Measurements from ENCODE around the gene ROR2.

The ROR2 gene

DNA sequence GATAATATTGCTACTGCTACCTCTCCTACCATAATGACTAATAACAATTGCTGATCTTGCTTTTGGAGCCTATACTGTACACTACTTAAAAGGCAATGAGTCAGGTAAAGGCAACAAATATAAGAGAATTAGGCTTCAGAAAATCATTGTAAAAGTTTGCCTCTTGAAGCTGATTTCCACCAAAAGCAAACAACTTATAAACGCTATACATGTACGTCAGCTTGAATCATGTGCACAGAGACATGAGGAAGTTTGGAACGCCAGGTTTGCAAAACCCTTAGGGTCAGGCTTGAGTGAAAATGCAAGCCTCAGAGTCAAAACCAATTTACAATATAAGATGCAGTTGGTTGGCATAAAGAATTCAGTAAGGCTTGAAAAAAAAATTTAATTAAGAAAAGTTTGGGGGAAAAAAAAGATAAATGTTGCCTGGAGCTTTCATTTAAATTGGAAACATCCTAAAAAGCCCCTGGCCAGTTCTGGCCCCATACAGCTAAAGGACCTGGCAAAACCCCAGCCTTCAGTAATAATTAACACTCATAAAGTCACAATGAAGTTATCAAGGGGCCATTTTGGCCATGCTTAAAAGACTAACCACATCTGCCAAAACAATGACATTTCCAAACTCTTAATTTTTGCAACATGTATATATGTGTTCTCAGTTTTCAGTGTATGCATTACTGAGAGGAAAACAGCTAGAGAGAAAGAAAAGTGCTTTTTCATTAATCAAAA, 345.4 kb downstream of the ROR2 start:
- H3K27ac Mint-ChIP-seq: no peak overlapping the region
- no peak overlapping the region for H3K4me3 Mint-ChIP-seq
- H3K4me1 Mint-ChIP-seq: no peaks in the 10 kb centered on the region
- ATAC-seq (no peak), DNase-seq (no peak)
- no peaks in the 10 kb centered on the region for H3K9me3 Mint-ChIP-seq
- H3K27me3 Mint-ChIP-seq: peaks cover 68% of the 10 kb centered on the region

DNA sequence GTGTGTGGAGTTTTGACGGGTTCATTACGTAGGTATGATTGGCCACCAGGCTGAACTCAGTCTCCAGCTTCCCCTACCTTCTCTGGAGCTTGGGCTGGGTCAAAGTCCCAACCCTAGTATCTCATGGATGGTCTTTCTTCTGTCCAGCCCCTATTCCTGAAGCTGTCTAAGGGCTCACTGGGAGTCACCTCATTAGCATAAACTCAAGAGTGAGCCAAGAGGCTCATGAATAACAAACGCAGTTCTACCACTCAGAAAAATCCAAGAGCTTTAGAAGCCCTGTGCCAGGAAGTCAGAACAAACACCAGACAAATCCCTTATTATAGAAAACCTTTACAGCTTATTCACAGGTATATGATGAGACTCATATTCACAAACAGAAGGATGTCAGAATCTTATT, 346.1 kb downstream of the ROR2 start:
- ATAC-seq (no peak), DNase-seq (no peak)
- H3K27me3 Mint-ChIP-seq: peaks cover 68% of the 10 kb centered on the region
- no peak overlapping the region for H3K4me3 Mint-ChIP-seq
- H3K27ac Mint-ChIP-seq: no peak overlapping the region
- no peaks in the 10 kb centered on the region for H3K9me3 Mint-ChIP-seq
- no peaks in the 10 kb centered on the region for H3K4me1 Mint-ChIP-seq

GRCh38 chr9:91599564-91599963, 350.5 kb downstream of the ROR2 start:
- peaks cover 54% of the 10 kb centered on the region for H3K27me3 Mint-ChIP-seq
- no peak for DNase-seq
- no peak overlapping the region for H3K27ac Mint-ChIP-seq
- no peak overlapping the region for H3K4me3 Mint-ChIP-seq
- H3K4me1 Mint-ChIP-seq: no peaks in the 10 kb centered on the region
- no peak for ATAC-seq
- no peaks in the 10 kb centered on the region for H3K9me3 Mint-ChIP-seq

- H3K9me3 Mint-ChIP-seq: no peaks in the 10 kb centered on the region
- H3K4me1 Mint-ChIP-seq: no peaks in the 10 kb centered on the region
- no peak overlapping the region for H3K27ac Mint-ChIP-seq
- DNase-seq (no peak), ATAC-seq (no peak)
- H3K4me3 Mint-ChIP-seq: no peak overlapping the region
- H3K27me3 Mint-ChIP-seq: peaks cover 16% of the 10 kb centered on the region
Measured at GRCh38 chr9:91591627-91592026, 358.4 kb downstream of the ROR2 start.

DNA sequence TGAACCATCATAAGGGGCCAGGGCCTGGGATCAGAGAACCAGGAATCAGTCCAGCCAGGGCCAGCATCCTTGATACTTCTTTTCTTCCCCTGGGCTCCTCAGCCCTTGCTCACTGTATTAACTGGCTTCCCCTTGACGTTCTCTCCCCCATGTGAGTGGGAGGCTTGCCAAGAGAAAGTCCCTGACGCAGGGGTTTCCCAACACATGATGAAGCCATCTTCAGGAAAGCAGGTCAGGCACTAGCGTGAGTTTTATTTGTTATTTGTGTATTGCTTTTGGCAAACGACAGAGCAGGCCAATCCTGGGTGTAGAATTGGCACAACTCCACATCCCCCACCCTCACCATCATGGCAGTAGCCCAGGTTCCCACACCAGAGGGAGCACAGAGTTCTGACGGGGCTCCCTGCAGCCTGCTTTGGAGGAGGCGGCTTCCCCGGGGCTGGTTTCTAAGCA, 360.9 kb downstream of the ROR2 start:
- Mint-ChIP-seq H3K27ac (no peak overlapping the region), H3K4me1 (no peaks in the 10 kb centered on the region), H3K9me3 (no peaks in the 10 kb centered on the region), H3K4me3 (no peak overlapping the region), H3K27me3 (peaks cover 12% of the 10 kb centered on the region)
- ATAC-seq (no peak), DNase-seq (no peak)

DNA sequence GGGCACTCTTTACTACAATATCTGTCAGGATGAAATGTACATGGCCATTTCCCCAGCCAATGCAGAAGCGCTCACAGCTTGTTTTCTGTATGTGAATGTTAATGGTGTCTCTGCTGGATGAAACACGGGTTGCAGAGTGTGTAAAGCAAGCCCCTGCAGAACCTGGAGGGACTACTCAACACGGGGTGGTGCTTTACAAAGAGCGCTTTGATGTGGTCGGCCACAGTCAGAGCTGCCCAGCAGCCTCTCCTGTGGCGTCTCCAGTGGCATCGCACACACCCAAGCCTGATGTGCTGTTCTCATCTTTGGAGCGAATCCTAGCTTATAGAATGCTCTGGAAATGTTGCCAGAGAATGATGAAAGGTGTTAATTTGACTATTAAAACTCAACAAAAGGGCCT, 363.7 kb downstream of the ROR2 start:
- peaks cover 0 to 5% of the 10 kb centered on the region in 2 donors for H3K9me3 Mint-ChIP-seq
- H3K4me1 Mint-ChIP-seq: no peaks in the 10 kb centered on the region
- H3K4me3 Mint-ChIP-seq: no peak overlapping the region
- no peak for ATAC-seq
- DNase-seq: no peak
- H3K27me3 Mint-ChIP-seq: peaks cover 11% of the 10 kb centered on the region
- H3K27ac Mint-ChIP-seq: no peak overlapping the region

DNA sequence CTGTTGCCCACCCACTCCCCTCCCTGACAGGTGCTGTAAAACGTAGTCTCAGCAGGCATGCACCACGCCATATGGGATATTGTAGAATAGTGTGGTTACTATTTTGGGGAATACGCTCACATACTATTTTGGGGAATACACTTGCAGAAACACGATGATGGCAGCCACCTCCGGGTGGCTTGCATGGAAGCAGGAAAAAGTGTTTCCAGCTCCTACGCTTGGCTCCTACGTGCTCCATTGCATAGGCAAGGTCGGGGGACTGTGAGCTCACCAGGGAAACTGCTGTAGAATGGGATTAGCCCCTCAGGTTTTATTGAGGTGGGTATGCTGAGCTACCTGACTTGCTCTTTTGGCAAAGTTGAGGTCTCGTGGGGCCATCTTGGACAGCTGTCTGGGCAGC, 366.1 kb downstream of the ROR2 start:
- H3K27me3 Mint-ChIP-seq: peaks cover 23% of the 10 kb centered on the region
- H3K9me3 Mint-ChIP-seq: peaks cover 0 to 5% of the 10 kb centered on the region in 2 donors
- H3K4me3 Mint-ChIP-seq: no peak overlapping the region
- DNase-seq: no peak
- H3K27ac Mint-ChIP-seq: no peak overlapping the region
- no peaks in the 10 kb centered on the region for H3K4me1 Mint-ChIP-seq
- ATAC-seq: no peak

- Mint-ChIP-seq H3K4me1 (no peaks in the 10 kb centered on the region), H3K4me3 (no peak overlapping the region), H3K9me3 (peaks cover 0 to 5% of the 10 kb centered on the region in 2 donors), H3K27ac (no peak overlapping the region), H3K27me3 (peaks cover 23% of the 10 kb centered on the region)
- DNase-seq (no peak), ATAC-seq (no peak)
Measured at GRCh38 chr9:91583161-91583875, 366.7 kb downstream of the ROR2 start.

GRCh38 chr9:91582181-91582580, 367.8 kb downstream of the ROR2 start:
- ATAC-seq (no peak), DNase-seq (no peak)
- Mint-ChIP-seq H3K9me3 (peaks cover 0 to 5% of the 10 kb centered on the region in 2 donors), H3K4me3 (no peak overlapping the region), H3K4me1 (no peaks in the 10 kb centered on the region), H3K27ac (no peak overlapping the region), H3K27me3 (peaks cover 23% of the 10 kb centered on the region)

DNA sequence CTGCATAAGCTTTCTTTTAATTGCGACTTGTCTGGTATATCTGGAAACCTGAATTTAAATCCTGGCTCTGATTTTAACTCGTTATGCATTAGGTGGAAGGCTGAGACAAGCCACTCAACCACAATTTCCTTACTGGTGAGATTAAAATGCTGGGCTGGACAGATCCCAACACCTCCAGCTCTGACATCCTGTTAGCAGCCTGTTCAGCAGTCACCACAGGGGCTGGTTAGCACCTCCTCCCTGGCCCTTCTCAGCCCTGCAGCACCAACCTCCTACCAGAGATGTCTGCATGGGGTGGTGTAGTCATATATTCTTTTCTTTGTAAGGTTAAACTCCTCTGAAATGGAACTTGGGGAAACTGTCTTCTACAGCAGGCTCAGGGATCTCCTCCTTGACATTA, 369.9 kb downstream of the ROR2 start:
- no peak for DNase-seq
- H3K4me3 Mint-ChIP-seq: no peak overlapping the region

DNA sequence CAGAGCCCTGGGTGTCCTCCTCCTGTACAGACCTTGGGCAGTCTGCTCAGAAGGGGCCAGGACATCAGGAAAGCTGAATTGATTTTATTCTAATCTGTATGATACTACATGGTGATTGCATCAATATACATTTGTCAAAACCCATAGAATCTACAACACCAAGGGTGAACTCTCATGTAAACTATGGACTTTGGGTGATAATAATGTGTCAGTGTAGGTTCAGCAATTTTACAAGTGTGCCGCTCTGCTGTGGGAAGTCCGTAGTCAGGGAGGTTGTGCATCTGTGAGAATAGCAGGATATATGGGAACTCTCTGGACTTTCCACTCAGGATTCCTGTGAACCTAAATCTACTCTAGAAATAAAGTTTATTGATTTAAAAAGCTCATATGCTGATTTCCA, 371.1 kb downstream of the ROR2 start:
- no peak overlapping the region for H3K27ac Mint-ChIP-seq
- H3K27me3 Mint-ChIP-seq: peaks cover 15% of the 10 kb centered on the region
- ATAC-seq (no peak), DNase-seq (no peak)
- peaks cover 0 to 5% of the 10 kb centered on the region in 2 donors for H3K9me3 Mint-ChIP-seq
- H3K4me3 Mint-ChIP-seq: no peak overlapping the region
- no peaks in the 10 kb centered on the region for H3K4me1 Mint-ChIP-seq

More for the DNA sequence above, 369.9 kb downstream of the ROR2 start:
- Mint-ChIP-seq H3K9me3 (peaks cover 0 to 5% of the 10 kb centered on the region in 2 donors), H3K27me3 (peaks cover 23% of the 10 kb centered on the region), H3K27ac (no peak overlapping the region), H3K4me1 (no peaks in the 10 kb centered on the region)
- no peak for ATAC-seq

DNA sequence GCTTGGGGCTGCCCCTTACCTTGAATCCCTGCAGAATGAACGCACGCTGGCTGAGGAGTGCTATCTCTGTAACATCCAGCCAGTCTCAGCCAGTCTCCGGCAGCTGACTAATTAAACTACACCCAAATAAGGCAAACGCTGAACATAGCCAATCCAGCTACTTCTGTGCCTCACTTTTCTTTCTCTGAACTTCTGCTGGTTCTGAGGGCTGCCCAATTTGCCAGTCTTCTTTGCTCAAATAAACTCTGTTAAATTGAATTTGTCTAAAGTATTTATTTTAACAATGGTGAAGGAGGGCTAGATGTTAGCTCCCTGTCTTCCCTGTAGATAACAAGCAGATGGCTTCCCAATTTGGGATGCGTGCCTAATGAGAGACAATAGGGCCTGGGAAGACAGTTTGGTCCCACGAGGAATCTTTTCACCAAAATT, 372.4 kb downstream of the ROR2 start:
- Mint-ChIP-seq H3K27me3 (peaks cover 21% of the 10 kb centered on the region), H3K9me3 (no peaks in the 10 kb centered on the region), H3K27ac (no peak overlapping the region), H3K4me3 (no peak overlapping the region), H3K4me1 (no peaks in the 10 kb centered on the region)
- no peak for ATAC-seq
- no peak for DNase-seq

DNA sequence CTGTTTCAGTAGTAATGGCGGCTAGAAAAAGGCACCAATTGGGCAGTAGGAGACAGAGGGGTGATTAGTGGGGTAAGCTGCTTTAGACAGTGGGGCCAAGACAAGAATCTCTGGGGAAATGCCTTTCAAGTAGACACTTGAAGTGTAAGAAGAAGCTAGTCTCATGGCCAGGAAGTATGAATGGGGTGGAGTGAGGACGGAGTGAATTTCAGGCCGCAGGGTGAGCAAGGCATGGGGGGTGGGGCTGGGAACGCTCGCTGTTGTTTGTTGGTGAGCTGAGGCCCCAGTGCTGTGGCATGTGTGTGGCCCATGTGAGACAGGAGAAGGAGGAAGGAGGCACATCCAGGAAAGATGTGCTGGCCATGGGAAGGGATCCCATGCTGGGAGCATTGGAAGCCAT, 377.2 kb downstream of the ROR2 start:
- H3K27ac Mint-ChIP-seq: no peak overlapping the region

DNA sequence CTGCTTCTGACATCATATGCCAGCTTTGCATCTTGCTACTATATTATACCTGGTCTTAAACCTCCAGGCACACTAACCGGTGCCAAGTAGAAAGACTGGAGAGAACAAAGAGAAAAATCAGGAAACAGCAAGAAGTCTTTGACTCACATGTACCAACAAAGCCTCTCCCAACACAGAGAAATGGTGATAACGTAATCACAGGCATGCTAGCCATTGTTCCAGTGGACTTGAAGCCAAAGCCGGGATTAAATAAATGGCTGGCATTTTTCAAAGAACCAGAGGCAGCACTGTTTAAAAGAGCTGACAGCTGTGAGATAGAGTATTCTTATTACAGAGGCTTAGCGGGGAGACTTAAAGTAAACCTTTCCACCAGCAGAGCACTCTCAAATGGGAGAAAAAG, 378.0 kb downstream of the ROR2 start:
- H3K27me3 Mint-ChIP-seq: peaks cover 23% of the 10 kb centered on the region
- H3K9me3 Mint-ChIP-seq: no peaks in the 10 kb centered on the region
- no peak overlapping the region for H3K4me3 Mint-ChIP-seq
- no peak for ATAC-seq
- no peak for DNase-seq
- H3K27ac Mint-ChIP-seq: no peak overlapping the region
- H3K4me1 Mint-ChIP-seq: no peaks in the 10 kb centered on the region

More for the DNA sequence above, 377.2 kb downstream of the ROR2 start:
- H3K4me1 Mint-ChIP-seq: no peaks in the 10 kb centered on the region
- no peaks in the 10 kb centered on the region for H3K9me3 Mint-ChIP-seq
- H3K27me3 Mint-ChIP-seq: peaks cover 23% of the 10 kb centered on the region
- no peak overlapping the region for H3K4me3 Mint-ChIP-seq
- no peak for ATAC-seq
- DNase-seq: no peak

DNA sequence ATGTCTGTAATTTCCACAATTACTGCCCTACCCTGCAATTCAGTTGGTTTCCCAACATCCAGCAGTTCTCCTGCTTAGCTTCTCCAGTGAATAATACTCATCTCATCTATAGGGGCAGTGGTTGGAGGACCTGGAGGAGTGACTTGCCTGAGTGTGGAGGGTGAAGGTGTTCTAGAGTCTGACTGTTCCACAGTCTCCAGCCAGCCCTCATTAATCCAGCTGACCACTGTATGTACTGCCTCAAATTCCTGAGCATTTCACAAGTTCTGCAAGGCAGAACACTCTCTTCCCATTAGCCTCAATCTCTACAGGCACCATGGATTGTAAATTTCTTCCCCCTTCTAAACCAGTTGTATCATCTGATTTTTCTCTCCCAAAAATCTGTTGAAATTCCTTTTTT, 379.0 kb downstream of the ROR2 start:
- ATAC-seq (no peak), DNase-seq (no peak)
- Mint-ChIP-seq H3K9me3 (no peaks in the 10 kb centered on the region), H3K27ac (no peak overlapping the region), H3K4me3 (no peak overlapping the region), H3K27me3 (peaks cover 23% of the 10 kb centered on the region), H3K4me1 (no peaks in the 10 kb centered on the region)

- DNase-seq (no peak), ATAC-seq (no peak)
- no peak overlapping the region for H3K27ac Mint-ChIP-seq
- no peaks in the 10 kb centered on the region for H3K9me3 Mint-ChIP-seq
- no peak overlapping the region for H3K4me3 Mint-ChIP-seq
- H3K4me1 Mint-ChIP-seq: no peaks in the 10 kb centered on the region
- H3K27me3 Mint-ChIP-seq: peaks cover 33% of the 10 kb centered on the region
Measured at GRCh38 chr9:91567642-91568274, 382.3 kb downstream of the ROR2 start.

All from stimulated activated naive CD8-positive, alpha-beta T cell treated with anti-CD3 and anti-CD28 coated beads, Interleukin-15, amount 100 ng/mL, for 72 hours (primary cell).